Measurements from ENCODE around the gene GNA14.
"Not testable (repeated sequence)": the region's sequence is repeated elsewhere in the genome, so short reads cannot be mapped to it uniquely, and the experiment has no call there.

GNA14 gene

DNA sequence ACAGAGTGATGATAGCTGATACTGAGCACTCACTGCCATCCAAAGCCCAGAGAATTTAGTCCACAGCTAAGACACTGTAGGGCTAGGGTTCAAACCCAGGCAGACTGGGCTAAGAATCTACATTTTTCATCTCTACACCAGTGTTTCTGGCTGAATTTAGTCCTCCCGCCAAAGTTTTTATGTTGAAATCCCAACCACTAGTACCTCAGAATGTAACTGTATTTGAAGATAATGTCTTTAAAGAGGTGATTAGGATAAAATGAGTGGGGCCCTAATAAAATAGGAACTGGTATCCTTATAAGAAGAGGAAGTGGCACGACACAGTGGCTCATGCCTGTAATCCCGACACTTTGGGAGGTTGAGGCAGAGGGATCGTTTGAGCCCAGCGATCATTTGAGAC is 4.3 kb downstream of the GNA14 start:
- DNase-seq (ENCODE audit: low spot score) = no peak

GRCh38 chr9:77640741-77641580 is 7.2 kb downstream of the GNA14 start:
- no peak for DNase-seq (ENCODE audit: low spot score)

- DNase-seq (ENCODE audit: low spot score) = no peak
Observed at GRCh38 chr9:77632652-77633051, 15.5 kb downstream of the GNA14 start.

GRCh38 chr9:77628864-77629263 is 19.3 kb downstream of the GNA14 start:
- not testable (repeated sequence) for DNase-seq (ENCODE audit: low spot score)

DNA sequence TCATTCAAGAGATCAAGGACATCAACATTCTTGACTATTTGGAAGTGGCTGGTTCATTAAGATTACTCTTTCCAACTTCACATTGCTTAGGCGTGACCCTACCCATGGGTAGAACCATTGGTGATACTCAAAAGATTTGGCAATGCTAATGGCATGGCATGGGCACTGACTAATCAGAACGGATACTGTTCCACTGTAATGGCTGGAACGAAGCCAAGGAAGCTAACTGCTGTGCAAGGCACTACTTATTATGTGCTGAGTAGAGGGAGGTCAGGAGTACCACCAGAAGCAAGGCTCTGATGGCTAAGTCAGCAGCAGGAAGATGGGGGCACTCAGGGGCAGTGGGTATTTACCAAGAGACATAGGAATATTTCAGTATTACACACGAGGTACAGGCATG is 31.9 kb downstream of the GNA14 start:
- DNase-seq (ENCODE audit: low spot score) = no peak

GRCh38 chr9:77614645-77615044 is 33.5 kb downstream of the GNA14 start:
- no peak for DNase-seq (ENCODE audit: low spot score)

- DNase-seq (ENCODE audit: low spot score) = no peak
Observed at GRCh38 chr9:77606526-77606925, 41.6 kb downstream of the GNA14 start.

DNA sequence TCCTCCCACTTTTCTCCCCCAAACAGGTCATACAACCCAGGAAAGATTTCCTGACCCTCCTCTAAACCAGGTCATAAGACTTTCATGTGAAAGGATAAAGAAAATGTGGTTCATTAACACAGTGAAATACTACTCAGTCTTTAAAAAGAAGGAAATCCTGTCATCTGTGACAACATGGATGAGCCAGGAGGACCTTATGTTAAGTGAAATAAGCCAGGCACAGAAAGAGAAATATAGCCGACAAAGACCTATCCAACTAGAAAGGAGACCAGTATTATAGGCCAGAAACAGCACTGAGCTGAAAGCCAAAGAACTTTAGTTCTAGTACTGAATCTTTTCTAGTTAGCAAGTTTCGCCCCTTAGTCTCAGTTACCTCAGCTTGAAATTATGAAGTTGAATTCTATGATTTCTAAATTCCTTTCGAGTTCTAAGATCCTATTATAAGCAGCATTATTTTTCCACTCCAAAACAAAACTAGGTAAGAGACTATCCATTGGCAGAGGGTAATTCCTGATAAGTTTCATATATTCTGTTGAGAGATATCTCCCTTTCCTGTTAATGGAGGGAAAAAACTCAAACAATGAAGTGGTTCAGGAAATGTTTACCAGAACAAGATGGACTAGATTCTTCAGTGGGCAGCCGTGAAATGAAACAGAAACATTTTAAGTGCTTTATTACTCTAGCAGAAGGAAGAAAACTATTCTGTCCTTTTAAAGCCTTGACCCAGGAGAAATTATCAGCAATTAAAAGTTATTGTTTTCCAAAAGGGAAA is 42.5 kb downstream of the GNA14 start:
- no peak for DNase-seq (ENCODE audit: low spot score)

- DNase-seq (ENCODE audit: low spot score) = no peak
Observed at GRCh38 chr9:77604316-77604715, 43.8 kb downstream of the GNA14 start.

DNA sequence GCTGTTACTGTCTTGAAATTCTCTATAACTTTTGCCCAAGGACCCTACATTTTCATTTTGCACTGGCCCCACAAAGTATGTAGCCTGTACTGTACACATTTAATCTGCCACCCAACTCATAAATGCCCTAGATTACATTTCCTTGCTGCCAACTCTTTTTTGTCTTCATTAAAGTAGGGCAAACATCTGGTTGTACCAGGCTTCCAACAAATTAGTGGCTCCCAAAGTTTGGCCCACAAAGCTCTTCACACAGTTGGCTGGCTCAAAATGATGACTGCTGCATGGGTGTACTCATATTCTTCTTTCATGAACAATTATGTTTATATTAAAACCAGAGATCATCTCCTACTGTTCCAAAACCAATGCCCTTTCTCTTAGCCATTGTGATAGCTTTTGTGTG is 45.3 kb downstream of the GNA14 start:
- DNase-seq (ENCODE audit: low spot score) = no peak

- no peak for DNase-seq (ENCODE audit: low spot score)
Observed at GRCh38 chr9:77601476-77602099, 46.5 kb downstream of the GNA14 start.

DNA sequence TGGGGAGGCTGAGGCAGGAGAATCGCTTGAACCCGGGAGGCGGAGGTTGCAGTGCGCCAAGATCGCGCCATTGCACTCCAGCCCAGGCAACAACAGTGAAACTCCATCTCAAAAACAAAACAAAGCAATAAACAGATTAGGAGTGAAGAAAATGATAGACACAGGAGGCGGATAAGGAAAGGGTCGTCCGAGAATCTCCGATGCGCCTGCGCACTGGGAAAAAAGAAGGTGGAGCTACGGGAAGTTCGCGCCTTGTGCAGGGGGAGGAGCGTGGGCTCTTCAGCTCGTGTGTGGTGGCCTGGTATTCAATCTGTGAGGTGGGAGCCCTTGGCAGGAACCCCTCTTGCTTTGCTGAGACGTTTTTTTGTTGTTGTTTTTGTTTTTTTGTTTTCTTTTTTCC is 47.3 kb downstream of the GNA14 start:
- no peak for DNase-seq (ENCODE audit: low spot score)

GRCh38 chr9:77599492-77599891 is 48.6 kb downstream of the GNA14 start:
- no peak for DNase-seq (ENCODE audit: low spot score)

DNA sequence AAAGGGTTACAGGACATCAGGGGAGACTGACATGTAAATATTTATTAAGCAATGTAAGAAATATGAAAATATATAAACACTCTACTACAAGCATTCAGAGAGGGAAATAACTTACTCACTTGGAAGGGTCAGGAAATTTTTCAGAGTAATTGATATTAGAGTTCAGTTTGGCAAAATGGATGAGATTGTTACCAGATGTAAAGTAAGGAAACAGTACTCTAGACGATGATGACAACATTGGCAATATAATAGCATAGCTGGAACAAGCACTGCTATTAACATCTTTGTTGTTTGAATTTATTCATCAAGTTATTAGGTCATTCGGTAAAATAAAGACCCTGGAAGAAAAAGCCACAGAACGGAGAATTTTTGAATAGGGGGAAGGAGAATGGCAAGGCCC is 49.1 kb downstream of the GNA14 start:
- DNase-seq (ENCODE audit: low spot score) = no peak

DNA sequence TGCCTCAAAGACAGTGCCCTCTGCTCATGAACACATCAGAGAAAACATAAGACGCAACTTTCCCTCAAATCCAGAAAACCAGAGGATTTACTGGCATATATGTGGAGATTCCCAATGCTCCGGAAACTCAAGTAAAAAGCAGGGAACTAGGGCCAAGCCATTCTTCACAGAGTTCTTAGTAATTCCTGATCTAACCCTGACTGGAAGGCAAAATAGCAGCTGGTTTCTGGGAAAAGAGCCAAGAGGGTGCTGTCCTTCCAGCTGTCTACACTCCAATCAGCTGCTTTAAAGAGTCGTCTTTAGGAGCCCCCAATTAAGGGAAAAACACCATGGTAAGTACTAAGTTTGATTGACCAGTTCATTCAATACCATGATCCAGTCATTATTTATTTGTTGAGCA is 49.6 kb downstream of the GNA14 start:
- no peak for DNase-seq (ENCODE audit: low spot score)

- no peak for DNase-seq (ENCODE audit: low spot score)
Observed at GRCh38 chr9:77597057-77597456, 51.1 kb downstream of the GNA14 start.

GRCh38 chr9:77595426-77596095 is 52.6 kb downstream of the GNA14 start:
- no peak for DNase-seq (ENCODE audit: low spot score)

DNA sequence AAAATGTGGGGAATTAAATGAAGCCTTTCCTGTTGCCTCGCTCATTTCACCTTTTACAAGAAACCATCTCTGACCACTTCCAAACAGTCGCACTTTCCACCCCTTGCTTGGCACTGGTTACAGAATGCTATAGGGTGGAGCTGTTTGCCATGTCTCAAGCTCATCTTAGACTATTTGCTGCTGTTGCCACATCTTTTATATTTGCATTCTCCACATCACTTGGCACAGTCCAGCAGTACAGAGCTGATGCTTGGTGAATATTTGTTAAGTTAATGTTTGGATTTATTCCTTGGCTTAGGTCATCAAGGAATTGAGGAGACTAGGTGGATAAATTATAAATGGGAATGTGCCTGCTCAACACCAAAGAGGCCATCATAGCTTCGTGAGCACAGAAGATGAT is 53.2 kb downstream of the GNA14 start:
- no peak for DNase-seq (ENCODE audit: low spot score)

- no peak for DNase-seq (ENCODE audit: low spot score)
Observed at GRCh38 chr9:77593528-77593927, 54.6 kb downstream of the GNA14 start.

- no peak for DNase-seq (ENCODE audit: low spot score)
Observed at GRCh38 chr9:77592476-77592875, 55.6 kb downstream of the GNA14 start.

GRCh38 chr9:77589046-77589795 is 58.9 kb downstream of the GNA14 start:
- DNase-seq (ENCODE audit: low spot score) = no peak
